ENCODE results near the gene HSP90AB1. TPM values are rescaled to one million over a fixed set of nuclear protein-coding genes. Genes with fewer than 3 reads are reported as not detected.

Gene HSP90AB1
- total RNA-seq, 1 donor from 2014 or later: 558 TPM

- DNase-seq: no peak
Observed at GRCh38 chr6:44269178-44269920, 22.4 kb downstream of the HSP90AB1 start.

- no peak for DNase-seq
Observed at GRCh38 chr6:44269921-44270525, 23.1 kb downstream of the HSP90AB1 start, which contains the start of gene TMEM151B. Gene TMEM151B (plus strand): TSS chr6:44270450. CDS start chr6:44270743, 293 bp downstream.

- no peak for DNase-seq
Observed at GRCh38 chr6:44270526-44271405, 23.9 kb downstream of the HSP90AB1 start.

- DNase-seq: no peak
Observed at GRCh38 chr6:44271406-44271723, 24.5 kb downstream of the HSP90AB1 start.

GRCh38 chr6:44271914-44272313 is 25.0 kb downstream of the HSP90AB1 start:
- no peak for DNase-seq

GRCh38 chr6:44272529-44272928 is 25.6 kb downstream of the HSP90AB1 start:
- no peak for DNase-seq

GRCh38 chr6:44272999-44273566 is 26.2 kb downstream of the HSP90AB1 start:
- no peak for DNase-seq

- DNase-seq: no peak
Observed at GRCh38 chr6:44273617-44274016, 26.7 kb downstream of the HSP90AB1 start.

GRCh38 chr6:44275271-44275748 is 28.4 kb downstream of the HSP90AB1 start:
- no peak for DNase-seq

GRCh38 chr6:44275749-44276648 is 29.1 kb downstream of the HSP90AB1 start:
- no peak for DNase-seq

- DNase-seq: no peak
Observed at GRCh38 chr6:44276667-44277640, 30.1 kb downstream of the HSP90AB1 start.

GRCh38 chr6:44277763-44278162 is 30.9 kb downstream of the HSP90AB1 start:
- no peak for DNase-seq

- no peak for DNase-seq
Observed at GRCh38 chr6:44278315-44278714, 31.4 kb downstream of the HSP90AB1 start.

- no peak for DNase-seq
Observed at GRCh38 chr6:44278774-44279697, 32.1 kb downstream of the HSP90AB1 start.

- no peak for DNase-seq
Observed at GRCh38 chr6:44284121-44284520, 37.2 kb downstream of the HSP90AB1 start.

- DNase-seq: no peak
Observed at GRCh38 chr6:44284867-44285266, 38.0 kb downstream of the HSP90AB1 start.

- DNase-seq: peak; percentile 39
Observed at GRCh38 chr6:44285552-44286284, 38.8 kb downstream of the HSP90AB1 start.

- DNase-seq: no peak
Observed at GRCh38 chr6:44286285-44286565, 39.3 kb downstream of the HSP90AB1 start.

GRCh38 chr6:44286747-44287146 is 39.8 kb downstream of the HSP90AB1 start:
- no peak for DNase-seq

Measured in dermis blood vessel endothelial cell (primary cell).